NB4 (cell line): ENCODE data around the gene SUFU.

Experiments used
- TF ChIP-seq, protein P1 (sequence below): IDR thresholded peaks from 2 replicates; pipeline ENCODE4 v1.6.1; 2011; ENCODE audit warnings: low read depth, low read length
- TF ChIP-seq, protein P2 (sequence below): IDR thresholded peaks from one replicate; pipeline ENCODE4 v1.5.1; 2012; ENCODE audit warnings: low read depth, low read length

DNA sequence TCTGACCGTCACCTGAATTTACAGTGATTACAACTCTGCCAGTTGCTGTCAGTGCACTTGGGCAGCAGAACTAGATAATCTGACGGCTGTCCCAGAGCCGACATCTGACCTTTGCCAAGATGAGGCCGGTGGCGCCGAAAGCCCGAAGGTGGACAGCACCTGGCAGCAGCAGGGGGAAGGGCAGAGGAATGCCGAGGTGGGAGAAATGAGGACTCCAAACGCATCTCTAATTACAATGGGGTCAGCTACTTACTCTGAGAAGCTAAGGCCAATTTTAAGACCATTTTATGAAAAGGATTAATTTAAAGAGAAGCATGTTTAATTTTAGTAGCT lies 174.3 kb downstream of the SUFU start:
- TF ChIP-seq, protein P1, sequence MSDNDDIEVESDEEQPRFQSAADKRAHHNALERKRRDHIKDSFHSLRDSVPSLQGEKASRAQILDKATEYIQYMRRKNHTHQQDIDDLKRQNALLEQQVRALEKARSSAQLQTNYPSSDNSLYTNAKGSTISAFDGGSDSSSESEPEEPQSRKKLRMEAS: no peak
- TF ChIP-seq, protein P2, sequence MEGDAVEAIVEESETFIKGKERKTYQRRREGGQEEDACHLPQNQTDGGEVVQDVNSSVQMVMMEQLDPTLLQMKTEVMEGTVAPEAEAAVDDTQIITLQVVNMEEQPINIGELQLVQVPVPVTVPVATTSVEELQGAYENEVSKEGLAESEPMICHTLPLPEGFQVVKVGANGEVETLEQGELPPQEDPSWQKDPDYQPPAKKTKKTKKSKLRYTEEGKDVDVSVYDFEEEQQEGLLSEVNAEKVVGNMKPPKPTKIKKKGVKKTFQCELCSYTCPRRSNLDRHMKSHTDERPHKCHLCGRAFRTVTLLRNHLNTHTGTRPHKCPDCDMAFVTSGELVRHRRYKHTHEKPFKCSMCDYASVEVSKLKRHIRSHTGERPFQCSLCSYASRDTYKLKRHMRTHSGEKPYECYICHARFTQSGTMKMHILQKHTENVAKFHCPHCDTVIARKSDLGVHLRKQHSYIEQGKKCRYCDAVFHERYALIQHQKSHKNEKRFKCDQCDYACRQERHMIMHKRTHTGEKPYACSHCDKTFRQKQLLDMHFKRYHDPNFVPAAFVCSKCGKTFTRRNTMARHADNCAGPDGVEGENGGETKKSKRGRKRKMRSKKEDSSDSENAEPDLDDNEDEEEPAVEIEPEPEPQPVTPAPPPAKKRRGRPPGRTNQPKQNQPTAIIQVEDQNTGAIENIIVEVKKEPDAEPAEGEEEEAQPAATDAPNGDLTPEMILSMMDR: no peak
